Measurements from ENCODE around the gene CGB1. TPM values are rescaled to one million over a fixed set of nuclear protein-coding genes. Genes with fewer than 3 reads are reported as not detected.

The CGB1 gene
- total RNA-seq = not detected in 2 replicates

GRCh38 chr19:49036815-49037214 is at the start of gene CGB1:
CGB1 (minus strand) TSS chr19:49036895; CDS start chr19:49036711, 184 bp downstream.

DNA sequence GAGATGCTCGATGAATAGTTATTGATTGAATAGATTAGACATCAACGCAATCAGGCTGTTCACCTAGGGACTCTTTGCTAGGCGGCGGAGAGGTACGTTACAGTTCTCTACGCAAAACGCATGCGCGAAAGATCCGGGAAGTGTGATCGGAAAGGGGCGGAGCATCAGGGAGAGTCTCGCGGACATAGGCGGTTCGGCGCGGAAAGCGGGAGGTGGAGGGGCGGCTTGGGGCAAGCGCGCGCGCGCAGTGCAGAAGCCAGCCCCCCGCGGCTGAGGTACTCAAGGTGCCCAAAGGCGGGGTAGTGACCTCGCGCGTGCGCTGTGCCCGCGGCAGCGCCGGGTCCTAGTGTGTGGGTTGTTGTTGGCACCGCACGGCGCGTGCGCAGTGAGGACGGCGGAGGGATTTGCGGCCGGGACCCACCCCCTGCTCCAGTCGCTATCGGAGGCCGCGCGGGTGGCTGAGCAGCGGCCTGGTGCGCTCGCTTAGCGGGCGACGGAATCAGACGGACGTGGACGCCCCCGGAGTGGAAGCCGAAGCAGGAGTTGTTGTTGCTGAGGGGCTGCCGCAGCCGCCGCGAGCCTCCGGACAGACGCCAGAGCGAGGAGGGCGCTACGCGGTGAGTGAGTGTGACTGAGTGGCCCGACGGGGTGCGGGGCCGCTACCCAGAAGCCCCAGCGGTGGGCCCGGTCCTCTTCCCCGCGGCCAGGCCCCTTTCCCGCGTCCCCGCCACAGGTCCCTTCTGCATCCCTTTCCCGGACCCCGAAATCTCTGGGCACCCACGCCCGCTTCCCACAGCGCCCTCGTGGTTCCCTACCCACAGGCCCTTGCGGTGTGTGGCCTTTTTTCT is 48.5 kb upstream of the CGB1 start, which contains the start of gene SNRNP70:
Gene SNRNP70, plus strand, starts transcription at position 432 of the 848 bp plus-strand sequence. CDS start 964 bp downstream, outside the sequence.

DNA sequence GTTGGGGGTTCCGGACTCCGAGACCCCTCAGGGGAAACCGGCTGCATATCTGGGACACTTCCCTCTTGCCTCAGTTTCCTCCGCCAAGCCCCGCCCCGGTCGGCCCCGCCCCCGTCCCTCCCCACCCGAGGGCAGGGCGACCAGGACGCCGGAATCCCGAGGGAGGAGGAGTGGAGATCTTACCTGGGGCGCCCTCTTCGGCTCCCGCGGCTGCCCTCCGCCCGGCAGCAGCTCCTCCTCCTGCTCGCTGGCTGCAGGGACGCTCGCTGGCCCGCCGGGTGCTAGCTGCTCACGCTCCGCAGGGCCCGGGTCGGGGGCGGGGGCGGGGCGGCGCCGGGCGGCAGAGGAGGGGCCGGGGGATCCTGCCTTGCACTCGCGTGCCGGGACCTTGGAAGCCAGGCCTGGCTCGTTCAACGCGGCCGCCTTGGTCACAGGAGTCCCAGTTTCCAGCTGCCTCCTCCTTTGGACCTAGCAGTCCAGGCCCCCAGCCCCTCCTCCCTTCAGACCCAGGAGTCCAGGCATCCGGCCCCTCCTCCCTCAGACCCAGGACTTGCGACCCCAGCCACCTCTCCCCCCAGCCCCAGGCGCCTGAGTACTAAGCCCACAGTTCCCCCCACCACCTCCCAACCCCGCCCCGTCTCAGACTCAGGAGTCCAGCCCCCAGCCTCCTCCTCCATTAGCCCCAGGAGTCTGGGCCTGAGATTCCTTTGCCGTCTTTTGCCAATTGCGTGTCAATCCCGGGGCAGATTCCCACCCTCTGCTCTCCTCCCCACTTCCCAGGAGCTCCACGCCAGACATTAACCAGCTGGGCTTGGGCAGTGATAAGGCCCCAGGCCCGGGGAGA is 28.3 kb upstream of the CGB1 start, which contains the start of gene NTF4:
Gene NTF4, minus strand, starts transcription at position 51 of the 844 bp plus-strand sequence. CDS start 2,821 bp downstream, outside the sequence.

DNA sequence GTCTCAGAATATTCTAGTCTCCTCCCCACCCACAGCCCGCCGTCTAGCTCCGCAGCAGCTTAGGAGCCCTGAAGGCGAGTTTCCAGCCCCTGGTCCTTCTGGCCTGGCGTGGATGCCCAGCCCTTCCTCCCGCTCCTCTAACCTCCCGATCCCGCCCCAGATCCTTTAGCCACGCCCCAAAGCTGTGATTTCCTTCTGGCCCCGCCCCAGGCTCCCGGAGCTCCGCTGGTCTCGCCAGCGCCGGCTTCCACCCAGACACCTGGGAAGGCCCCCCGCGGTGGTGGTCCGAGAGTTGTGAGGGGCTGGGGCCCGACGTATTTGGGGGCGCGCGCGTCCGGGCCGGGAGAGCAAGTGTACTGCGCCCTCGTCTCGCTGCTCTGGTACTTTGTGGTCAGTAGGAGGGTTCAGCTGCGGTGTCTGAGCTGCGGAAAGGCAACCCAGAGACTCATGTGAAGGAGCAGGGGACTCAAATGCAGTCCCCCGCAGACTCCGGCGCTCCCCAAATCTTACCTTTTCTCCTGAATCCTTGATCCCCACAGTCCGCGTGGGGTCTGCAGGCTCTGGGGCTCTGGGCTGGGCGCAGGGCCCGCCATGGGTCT is 21.0 kb upstream of the CGB1 start, which contains the start of gene CGB7:
Gene CGB7, minus strand, starts transcription at position 114 of the 599 bp plus-strand sequence. CDS start 2,374 bp downstream, outside the sequence.

GRCh38 chr19:49049011-49049410 is 12.3 kb upstream of the CGB1 start, which contains the start of gene CGB8:
CGB8 (minus strand) TSS chr19:49049111; CDS start chr19:49048739, 372 bp downstream.

DNA sequence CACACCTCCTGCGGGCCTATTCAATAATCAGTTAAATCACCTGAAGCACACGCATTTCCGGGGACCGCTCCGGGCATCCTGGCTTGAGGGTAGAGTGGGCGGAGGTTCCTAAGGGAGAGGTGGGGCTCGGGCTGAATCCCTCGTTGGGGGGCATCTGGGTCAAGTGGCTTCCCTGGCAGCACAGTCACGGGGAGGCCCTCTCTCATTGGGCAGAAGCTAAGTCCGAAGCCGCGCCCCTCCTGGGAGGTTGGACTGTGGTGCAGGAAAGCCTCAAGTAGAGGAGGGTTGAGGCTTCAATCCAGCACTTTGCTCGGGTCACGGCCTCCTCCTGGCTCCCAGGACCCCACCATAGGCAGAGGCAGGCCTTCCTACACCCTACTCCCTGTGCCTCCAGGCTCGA is 6.9 kb upstream of the CGB1 start, which contains the start of gene CGB5:
Gene CGB5, plus strand, starts transcription at position 301 of the 400 bp plus-strand sequence. CDS start 362 bp downstream, outside the sequence.

DNA sequence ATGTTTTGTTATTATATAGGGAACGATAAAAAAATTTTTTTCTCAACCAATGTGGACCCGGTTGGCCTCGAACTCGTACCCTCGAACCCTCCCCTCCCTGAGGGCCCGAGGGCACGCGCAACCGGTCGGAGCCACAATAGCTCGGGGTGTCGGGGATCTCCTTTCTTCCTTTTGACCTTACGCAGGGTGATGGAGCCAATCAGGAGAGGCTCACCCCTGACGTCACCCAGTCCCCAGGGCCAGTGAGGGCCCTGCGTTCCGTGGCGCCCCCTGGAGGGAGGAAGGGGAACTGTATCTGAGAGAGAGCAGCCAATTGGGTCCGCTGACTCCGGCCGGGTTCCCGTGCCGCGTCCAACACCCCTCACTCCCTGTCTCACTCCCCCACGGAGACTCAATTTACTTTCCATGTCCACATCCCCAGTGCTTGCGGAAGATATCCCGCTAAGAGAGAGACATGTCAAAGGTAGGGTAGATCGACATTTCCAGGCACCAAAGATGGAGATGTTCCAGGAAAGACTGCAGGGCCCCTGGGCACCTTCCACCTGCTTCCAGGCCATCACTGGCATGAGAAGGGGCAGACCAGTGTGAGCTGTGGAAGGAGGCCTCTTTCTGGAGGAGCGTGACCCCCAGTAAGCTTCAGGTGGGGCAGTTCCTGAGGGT is 4.9 kb downstream of the CGB1 start, which contains the start of gene CGB2:
Gene CGB2, plus strand, starts transcription at position 249 of the 660 bp plus-strand sequence. Its CDS starts 206 bp downstream, at position 455.

GRCh38 chr19:49024233-49024632 is 12.5 kb downstream of the CGB1 start, which contains the start of gene CGB3:
CGB3 (minus strand) TSS chr19:49024333; CDS start chr19:49023971, 362 bp downstream.

GRCh38 chr19:49017041-49017665 is 19.5 kb downstream of the CGB1 start, which contains the start of gene LHB:
LHB (minus strand) TSS chr19:49017091; CDS start chr19:49017081, 10 bp downstream.

GRCh38 chr19:48993175-48994034 is 43.3 kb downstream of the CGB1 start, which contains the start of the genes GYS1 and RUVBL2:
GYS1 (minus strand) TSS chr19:48993309; CDS start chr19:48993112, 197 bp downstream.
RUVBL2 (plus strand) TSS chr19:48993887; CDS start chr19:48993912, 25 bp downstream.

Other genes starting within 250 kb of the CGB1 start
- 23.5 and 26.8 TPM in 2 replicates for gene BCAT2, start 225.9 kb downstream of the CGB1 start, total RNA-seq
- 3.0 and 6.2 TPM in 2 replicates for gene HSD17B14, start 200.4 kb downstream of the CGB1 start, total RNA-seq
- 5.3 and 7.6 TPM in 2 replicates for gene PLEKHA4, start 168.3 kb downstream of the CGB1 start, total RNA-seq
- 34.9 and 52.9 TPM in 2 replicates for gene PPP1R15A, start 164.5 kb downstream of the CGB1 start, total RNA-seq
- gene TULP2, start 138.2 kb downstream of the CGB1 start, total RNA-seq = 0.09 and 0.11 TPM in 2 replicates
- 142 and 143 TPM in 2 replicates for gene NUCB1, start 136.6 kb downstream of the CGB1 start, total RNA-seq
- gene DHDH, start 103.2 kb downstream of the CGB1 start, total RNA-seq = not detected in 2 replicates
- gene BAX, start 82.0 kb downstream of the CGB1 start, total RNA-seq = 71.3 and 87.3 TPM in 2 replicates
- gene FTL, start 71.6 kb downstream of the CGB1 start, total RNA-seq = 786 and 994 TPM in 2 replicates
- 13.4 and 13.8 TPM in 2 replicates for gene GYS1, start 43.6 kb downstream of the CGB1 start, total RNA-seq
- 106 and 141 TPM in 2 replicates for gene RUVBL2, start 43.0 kb downstream of the CGB1 start, total RNA-seq
- gene LHB, start 19.8 kb downstream of the CGB1 start, total RNA-seq = 0.17 and 0.22 TPM in 2 replicates
- gene CGB3, start 12.6 kb downstream of the CGB1 start, total RNA-seq = not detected in 2 replicates
- gene CGB2, start 5.0 kb downstream of the CGB1 start, total RNA-seq = not detected in 2 replicates
- not detected in 2 replicates for gene CGB5, start 7.0 kb upstream of the CGB1 start, total RNA-seq
- gene CGB8, start 12.2 kb upstream of the CGB1 start, total RNA-seq = not detected in 2 replicates
- not detected in 2 replicates for gene CGB7, start 20.9 kb upstream of the CGB1 start, total RNA-seq
- gene NTF4, start 27.9 kb upstream of the CGB1 start, total RNA-seq = not detected in 2 replicates
- gene KCNA7, start 35.8 kb upstream of the CGB1 start, total RNA-seq = under 0.01 TPM in 1 of 2 replicates, not detected in the other
- gene SNRNP70, start 48.6 kb upstream of the CGB1 start, total RNA-seq = 149 and 151 TPM in 2 replicates
- 1.2 and 2.8 TPM in 2 replicates for gene LIN7B, start 77.5 kb upstream of the CGB1 start, total RNA-seq
- 0.43 TPM in 2 replicates for gene C19orf73, start 82.2 kb upstream of the CGB1 start, total RNA-seq
- 6.6 and 8.0 TPM in 2 replicates for gene PPFIA3, start 82.6 kb upstream of the CGB1 start, total RNA-seq
- gene HRC, start 118.5 kb upstream of the CGB1 start, total RNA-seq = under 0.01 TPM in 1 of 2 replicates, not detected in the other
- gene TRPM4, start 120.9 kb upstream of the CGB1 start, total RNA-seq = 16.2 and 17.2 TPM in 2 replicates